ENCODE measurements around the gene CAB39. TPM values are rescaled to one million over a fixed set of nuclear protein-coding genes. Genes with fewer than 3 reads are reported as not detected.
A peak's percentile ranks its signal among the peaks of the same experiment; 100 is the strongest.
"Not testable (repeated sequence)": the region's sequence is repeated elsewhere in the genome, so short reads cannot be mapped to it uniquely, and the experiment has no call there.

CAB39 gene
- total RNA-seq, 2 donors from 2014 or later: 139 to 146 TPM

DNA sequence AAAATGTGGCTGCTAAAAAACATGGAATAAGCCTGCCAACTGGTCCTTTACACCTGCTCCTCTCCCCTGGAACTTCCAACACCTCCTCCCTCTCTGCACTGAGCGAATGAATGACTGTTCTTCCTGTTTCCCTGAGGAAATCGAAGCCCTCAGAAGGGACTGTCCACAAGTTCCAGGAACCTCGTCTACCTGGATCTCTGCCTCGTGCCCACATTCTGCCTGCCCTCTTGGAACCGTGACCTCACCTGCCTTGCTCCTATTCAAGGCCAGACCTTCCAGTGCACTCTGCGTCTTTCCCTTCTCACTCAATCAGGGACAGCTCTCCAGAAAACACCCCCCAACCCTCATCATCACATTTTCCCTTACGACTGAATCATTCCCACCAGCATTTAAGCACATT is 4.4 kb upstream of the CAB39 start:
- no peaks in the 10 kb centered on the region for H3K27me3 Mint-ChIP-seq
- H3K4me1 Mint-ChIP-seq (ENCODE audit: low read depth in 2 of 2): peaks cover 18 to 27% of the 10 kb centered on the region in 2 donors
- H3K4me3 Mint-ChIP-seq: no peak overlapping the region
- H3K36me3 Mint-ChIP-seq: no peaks in the 10 kb centered on the region
- ATAC-seq: no peak
- peak overlapping the region in 1 of 2 donors; percentile 29 for H3K27ac Mint-ChIP-seq
- no peaks in the 10 kb centered on the region for H3K9me3 Mint-ChIP-seq
- DNase-seq (ENCODE audit: low spot score): no peak

- H3K36me3 Mint-ChIP-seq: peaks cover 22% of the 10 kb centered on the region
- ATAC-seq: no peak
- H3K9me3 Mint-ChIP-seq: no peaks in the 10 kb centered on the region
- peaks cover 33 to 43% of the 10 kb centered on the region in 2 donors for H3K4me1 Mint-ChIP-seq (ENCODE audit: low read depth in 2 of 2)
- no peaks in the 10 kb centered on the region for H3K27me3 Mint-ChIP-seq
- peak overlapping the region; percentile 79 to 90 for H3K27ac Mint-ChIP-seq
- no peak for DNase-seq (ENCODE audit: low spot score)
- peak overlapping the region; percentile 86 for H3K4me3 Mint-ChIP-seq
Observed at GRCh38 chr2:230711224-230711623, 1.4 kb upstream of the CAB39 start.

- Mint-ChIP-seq H3K27ac (peak overlapping the region; percentile 90 to 91), H3K9me3 (no peaks in the 10 kb centered on the region), H3K4me1 (ENCODE audit: low read depth in 2 of 2) (peaks cover 44 to 56% of the 10 kb centered on the region in 2 donors), H3K36me3 (peaks cover 22% of the 10 kb centered on the region), H3K27me3 (no peaks in the 10 kb centered on the region), H3K4me3 (peak overlapping the region; percentile 98)
- peak; percentile 22 to 37 for ATAC-seq
- peak; percentile 64 for DNase-seq (ENCODE audit: low spot score)
Observed at GRCh38 chr2:230713331-230714135, 891 bp downstream of the CAB39 start.

DNA sequence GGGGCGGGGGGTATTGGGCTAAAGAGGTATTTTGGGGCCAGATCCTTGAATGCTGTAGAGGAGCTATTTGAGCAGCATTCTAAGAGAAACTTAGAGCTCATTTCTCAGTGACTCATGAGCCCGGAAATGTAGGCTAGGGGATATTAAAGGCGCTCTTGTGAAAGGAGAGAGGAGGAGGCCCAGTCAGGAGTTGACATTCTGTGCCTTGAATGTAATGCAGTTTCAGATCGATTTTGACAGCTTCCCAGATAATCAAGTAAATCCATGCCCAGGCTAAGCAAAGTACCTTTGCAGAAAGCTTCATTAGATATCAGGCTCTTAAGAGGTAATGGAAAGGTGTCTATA is 1.5 kb downstream of the CAB39 start:
- H3K4me1 Mint-ChIP-seq (ENCODE audit: low read depth in 2 of 2): peaks cover 49 to 60% of the 10 kb centered on the region in 2 donors
- DNase-seq (ENCODE audit: low spot score) (peak; percentile 64), ATAC-seq (peak; percentile 52 to 61)
- peak overlapping the region; percentile 90 to 91 for H3K27ac Mint-ChIP-seq
- no peaks in the 10 kb centered on the region for H3K27me3 Mint-ChIP-seq
- no peaks in the 10 kb centered on the region for H3K9me3 Mint-ChIP-seq
- peak overlapping the region; percentile 98 for H3K4me3 Mint-ChIP-seq
- H3K36me3 Mint-ChIP-seq: peaks cover 22% of the 10 kb centered on the region

DNA sequence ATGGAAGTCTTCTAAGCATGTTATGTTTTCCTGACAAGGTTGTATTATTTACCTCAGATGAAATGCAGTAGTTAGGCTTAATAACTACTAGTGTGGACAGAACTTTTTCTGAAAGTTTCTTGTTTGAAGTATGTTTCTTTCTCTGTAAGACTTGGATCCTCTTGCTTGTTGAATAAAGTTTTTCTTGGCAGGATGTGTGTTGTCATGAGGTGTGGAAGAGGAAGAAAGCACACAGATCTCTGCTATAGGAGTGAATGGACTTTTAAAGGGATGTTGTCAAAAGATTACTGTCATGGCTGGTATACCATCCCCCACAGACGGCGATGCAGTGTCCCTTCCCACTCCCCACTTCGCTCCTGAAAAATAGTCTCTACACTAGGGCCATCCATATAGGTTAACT is 2.6 kb downstream of the CAB39 start:
- no peak for DNase-seq (ENCODE audit: low spot score)
- Mint-ChIP-seq H3K36me3 (peaks cover 22% of the 10 kb centered on the region), H3K4me1 (ENCODE audit: low read depth in 2 of 2) (peaks cover 54 to 69% of the 10 kb centered on the region in 2 donors), H3K4me3 (peak overlapping the region; percentile 98), H3K27ac (peak overlapping the region; percentile 45 to 82), H3K9me3 (no peaks in the 10 kb centered on the region), H3K27me3 (no peaks in the 10 kb centered on the region)
- no peak for ATAC-seq

DNA sequence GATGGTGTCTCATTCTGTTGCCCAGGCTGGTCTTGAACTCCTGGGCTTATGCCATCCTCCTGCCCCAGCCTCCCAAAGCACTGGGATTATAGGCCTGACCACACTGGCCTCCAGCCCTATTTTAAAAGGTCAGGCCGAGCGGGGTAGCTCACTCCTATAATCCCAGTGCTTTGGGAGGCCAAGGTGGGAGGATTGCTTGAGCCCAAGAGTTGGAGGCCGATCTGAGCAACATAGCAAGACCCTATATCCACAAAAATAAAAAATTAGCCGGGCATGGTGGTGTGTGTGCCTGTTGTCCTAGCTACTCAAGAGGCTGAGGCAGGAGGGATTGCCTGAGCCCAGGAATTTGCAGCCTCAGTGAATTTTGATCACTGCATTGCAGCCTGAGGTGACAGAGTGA is 3.9 kb downstream of the CAB39 start:
- Mint-ChIP-seq H3K27me3 (no peaks in the 10 kb centered on the region), H3K4me3 (no peak overlapping the region), H3K36me3 (peaks cover 22% of the 10 kb centered on the region), H3K9me3 (no peaks in the 10 kb centered on the region), H3K4me1 (ENCODE audit: low read depth in 2 of 2) (peaks cover 54 to 71% of the 10 kb centered on the region in 2 donors), H3K27ac (no peak overlapping the region)
- DNase-seq (ENCODE audit: low spot score): no peak
- no peak for ATAC-seq

DNA sequence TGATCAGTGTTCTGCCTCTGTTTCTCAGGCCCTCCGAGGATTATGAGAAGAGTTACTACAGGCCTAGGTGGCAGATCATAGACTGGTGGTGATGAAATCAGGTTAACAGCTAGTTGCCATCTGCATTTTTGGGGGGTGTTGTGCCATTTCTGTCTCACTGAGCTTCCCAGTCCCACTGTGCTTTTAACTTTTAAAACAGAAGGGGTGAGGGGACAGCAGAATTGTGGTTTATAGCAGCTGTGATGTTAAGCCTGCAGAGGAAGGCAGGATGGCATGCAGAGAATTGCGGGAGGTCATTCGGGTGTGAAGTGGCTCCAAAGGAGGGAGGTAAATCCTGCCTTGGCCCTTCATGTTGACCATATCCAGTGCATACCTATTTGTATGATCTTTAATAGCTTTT is 5.0 kb downstream of the CAB39 start:
- DNase-seq (ENCODE audit: low spot score) (no peak), ATAC-seq (no peak)
- Mint-ChIP-seq H3K4me3 (peak overlapping the region; percentile 58), H3K9me3 (no peaks in the 10 kb centered on the region), H3K4me1 (ENCODE audit: low read depth in 2 of 2) (peaks cover 55 to 69% of the 10 kb centered on the region in 2 donors), H3K36me3 (peaks cover 22% of the 10 kb centered on the region), H3K27ac (peak overlapping the region; percentile 24 to 81), H3K27me3 (no peaks in the 10 kb centered on the region)

DNA sequence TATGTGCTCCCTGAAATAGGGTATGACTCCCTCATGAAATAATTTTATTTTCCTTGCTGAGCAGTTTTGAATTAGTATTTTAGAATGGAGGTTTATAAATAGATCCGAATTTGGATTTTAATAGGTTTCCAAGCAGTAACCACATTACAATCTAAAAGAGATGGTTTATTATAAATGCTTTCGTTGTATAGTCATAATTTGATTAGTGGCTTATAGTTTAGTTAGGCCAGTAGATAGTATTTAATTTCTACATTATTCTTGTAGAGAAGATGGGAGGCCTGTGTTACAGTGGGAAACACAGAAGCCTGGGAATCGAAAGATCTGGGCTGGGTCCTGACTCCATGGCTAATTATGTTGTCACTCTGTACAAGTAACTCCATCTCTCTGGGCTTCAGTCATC is 6.7 kb downstream of the CAB39 start:
- H3K9me3 Mint-ChIP-seq: no peaks in the 10 kb centered on the region
- ATAC-seq (no peak), DNase-seq (ENCODE audit: low spot score) (no peak)
- no peaks in the 10 kb centered on the region for H3K27me3 Mint-ChIP-seq
- H3K4me1 Mint-ChIP-seq (ENCODE audit: low read depth in 2 of 2): peaks cover 63 to 73% of the 10 kb centered on the region in 2 donors
- H3K27ac Mint-ChIP-seq: peak overlapping the region; percentile 36 to 81
- peak overlapping the region; percentile 3 for H3K4me3 Mint-ChIP-seq
- H3K36me3 Mint-ChIP-seq: peaks cover 13% of the 10 kb centered on the region

GRCh38 chr2:230721712-230722111 is 9.1 kb downstream of the CAB39 start:
- no peaks in the 10 kb centered on the region for H3K27me3 Mint-ChIP-seq
- DNase-seq (ENCODE audit: low spot score) (no peak), ATAC-seq (peak; percentile 71 to 82)
- peaks cover 55 to 60% of the 10 kb centered on the region in 2 donors for H3K4me1 Mint-ChIP-seq (ENCODE audit: low read depth in 2 of 2)
- peaks cover 2% of the 10 kb centered on the region for H3K36me3 Mint-ChIP-seq
- H3K27ac Mint-ChIP-seq: peak overlapping the region; percentile 76 to 83
- H3K9me3 Mint-ChIP-seq: no peaks in the 10 kb centered on the region
- peak overlapping the region; percentile 69 for H3K4me3 Mint-ChIP-seq

DNA sequence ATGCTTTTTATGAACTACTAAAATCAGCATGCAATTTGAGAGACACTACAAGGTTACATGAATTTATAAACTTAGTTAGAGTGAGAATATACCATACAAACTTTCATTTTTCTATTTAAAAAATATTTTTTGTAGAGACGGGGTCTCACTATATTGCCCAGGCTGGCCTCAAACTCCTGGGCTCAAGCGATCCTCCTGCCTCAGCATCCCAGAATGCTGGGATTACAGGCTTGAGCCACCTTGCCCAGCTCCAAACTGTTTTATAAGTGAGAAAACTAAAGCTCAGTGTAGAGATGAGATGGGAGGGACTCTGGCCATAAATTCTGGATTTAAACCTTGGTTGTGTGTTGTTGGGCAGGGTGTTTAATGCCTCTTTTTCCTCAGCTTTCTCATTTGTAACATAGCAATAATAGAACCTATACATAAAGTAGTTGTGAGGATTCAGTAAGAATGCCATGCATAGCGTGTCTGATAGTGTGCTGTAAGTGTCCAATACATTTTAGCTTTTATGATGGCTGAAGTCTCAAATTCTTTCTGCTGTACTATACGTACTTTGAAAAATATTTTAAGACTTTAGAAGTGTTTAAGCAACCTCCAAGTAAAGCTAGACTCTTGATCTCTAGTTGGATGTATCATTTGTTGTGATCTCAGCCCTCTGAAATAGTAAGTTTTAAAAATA is 9.7 kb downstream of the CAB39 start:
- no peak for DNase-seq (ENCODE audit: low spot score)
- Mint-ChIP-seq H3K36me3 (peaks cover 6% of the 10 kb centered on the region), H3K4me3 (peak overlapping the region; percentile 69), H3K4me1 (ENCODE audit: low read depth in 2 of 2) (peaks cover 54 to 58% of the 10 kb centered on the region in 2 donors), H3K27ac (peak overlapping the region; percentile 76 to 83), H3K9me3 (no peaks in the 10 kb centered on the region), H3K27me3 (no peaks in the 10 kb centered on the region)
- no peak for ATAC-seq

GRCh38 chr2:230723363-230723762 is 10.7 kb downstream of the CAB39 start:
- Mint-ChIP-seq H3K27me3 (no peaks in the 10 kb centered on the region), H3K9me3 (no peaks in the 10 kb centered on the region), H3K4me1 (ENCODE audit: low read depth in 2 of 2) (peaks cover 44 to 47% of the 10 kb centered on the region in 2 donors), H3K36me3 (peaks cover 6% of the 10 kb centered on the region), H3K4me3 (peak overlapping the region; percentile 76), H3K27ac (peak overlapping the region; percentile 76 to 83)
- ATAC-seq: peak; percentile 82 to 84
- DNase-seq (ENCODE audit: low spot score): no peak

GRCh38 chr2:230724957-230725356 is 12.3 kb downstream of the CAB39 start:
- not testable (repeated sequence) for H3K4me3 Mint-ChIP-seq; H3K36me3 Mint-ChIP-seq; H3K9me3 Mint-ChIP-seq; H3K27ac Mint-ChIP-seq; H3K27me3 Mint-ChIP-seq; ATAC-seq; DNase-seq (ENCODE audit: low spot score)
- H3K4me1 Mint-ChIP-seq (ENCODE audit: low read depth in 2 of 2): peaks cover 35 to 38% of the 10 kb centered on the region in 2 donors

DNA sequence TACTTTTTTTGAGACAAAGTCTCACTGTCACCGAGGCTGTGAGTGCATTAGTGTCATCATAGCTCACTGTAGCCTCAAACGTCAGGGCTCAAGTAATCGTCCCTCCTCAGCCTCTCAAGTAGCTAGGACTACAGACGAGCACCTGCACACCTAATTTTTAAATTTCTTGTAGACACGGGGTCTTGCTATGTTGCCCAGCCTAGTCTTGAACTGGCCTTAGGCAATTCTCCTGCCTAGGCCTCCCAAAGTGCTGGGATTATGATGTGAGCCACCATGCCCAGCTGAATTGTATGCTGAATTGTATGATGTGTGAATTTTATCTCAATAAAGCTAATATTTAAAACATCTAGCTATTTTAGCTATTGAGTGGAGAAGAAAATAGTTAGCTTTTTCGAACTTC is 18.9 kb downstream of the CAB39 start:
- ATAC-seq (no peak), DNase-seq (ENCODE audit: low spot score) (no peak)
- H3K4me3 Mint-ChIP-seq: no peak overlapping the region
- peak overlapping the region in 1 of 2 donors; percentile 56 for H3K27ac Mint-ChIP-seq
- no peaks in the 10 kb centered on the region for H3K9me3 Mint-ChIP-seq
- H3K36me3 Mint-ChIP-seq: peaks cover 5% of the 10 kb centered on the region
- no peaks in the 10 kb centered on the region for H3K27me3 Mint-ChIP-seq
- peaks cover 44 to 55% of the 10 kb centered on the region in 2 donors for H3K4me1 Mint-ChIP-seq (ENCODE audit: low read depth in 2 of 2)

- no peaks in the 10 kb centered on the region for H3K36me3 Mint-ChIP-seq
- ATAC-seq (no peak), DNase-seq (ENCODE audit: low spot score) (no peak)
- H3K27me3 Mint-ChIP-seq: no peaks in the 10 kb centered on the region
- H3K27ac Mint-ChIP-seq: no peak overlapping the region
- H3K4me1 Mint-ChIP-seq (ENCODE audit: low read depth in 2 of 2): peaks cover 49 to 60% of the 10 kb centered on the region in 2 donors
- H3K9me3 Mint-ChIP-seq: no peaks in the 10 kb centered on the region
- no peak overlapping the region for H3K4me3 Mint-ChIP-seq
Observed at GRCh38 chr2:230732914-230733401, 20.3 kb downstream of the CAB39 start.

Data from natural killer cell treated with Interleukin-12 subunit alpha and Interleukin-12 subunit beta and Interleukin-15 and Interleukin-18, amount 100 ng/mL, for 72 hours (primary cell).